ENCODE measurements around the gene PZP. TPM values are rescaled to one million over a fixed set of nuclear protein-coding genes. Genes with fewer than 3 reads are reported as not detected.

The PZP gene
- total and polyA plus RNA-seq, 8 donors, result 0.13 TPM; not detected in 7

DNA sequence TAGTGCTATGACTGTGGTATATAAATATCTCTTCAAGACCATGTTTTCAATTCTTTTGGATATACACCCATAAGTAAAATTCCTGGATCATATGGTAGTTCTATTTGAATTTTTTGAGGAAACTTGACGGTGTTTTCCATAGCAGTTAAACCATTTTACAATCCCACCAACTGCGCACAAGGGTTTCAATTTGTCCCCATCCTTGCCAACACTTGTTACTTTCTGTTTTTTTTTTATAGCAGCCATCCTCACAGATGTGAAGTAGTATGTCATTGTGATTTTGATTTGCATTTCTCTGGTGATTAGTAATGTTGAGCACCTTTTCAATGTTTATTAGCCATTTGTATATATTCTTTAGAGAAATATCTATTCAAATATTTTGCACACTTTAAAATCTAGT is 78.0 kb downstream of the PZP start:
- intact Hi-C loops (cut with DNase I; ENCODE audit: low total_unique reads), result no loop called here
- Histone ChIP-seq H3K27me3 (no peaks in the 10 kb centered on the region), H3K27ac (no peak overlapping the region), H3K9me3 (no peaks in the 10 kb centered on the region), H3K4me3 (no peak overlapping the region), H3K36me3 (no peaks in the 10 kb centered on the region), H3K4me1 (peaks cover 0 to 5% (median 0%) of the 10 kb centered on the region in 4 donors)
- TF ChIP-seq POLR2AphosphoS5 (IDR thresholded peaks at IDR 0.05), result no peak
- TF ChIP-seq, protein P1, sequence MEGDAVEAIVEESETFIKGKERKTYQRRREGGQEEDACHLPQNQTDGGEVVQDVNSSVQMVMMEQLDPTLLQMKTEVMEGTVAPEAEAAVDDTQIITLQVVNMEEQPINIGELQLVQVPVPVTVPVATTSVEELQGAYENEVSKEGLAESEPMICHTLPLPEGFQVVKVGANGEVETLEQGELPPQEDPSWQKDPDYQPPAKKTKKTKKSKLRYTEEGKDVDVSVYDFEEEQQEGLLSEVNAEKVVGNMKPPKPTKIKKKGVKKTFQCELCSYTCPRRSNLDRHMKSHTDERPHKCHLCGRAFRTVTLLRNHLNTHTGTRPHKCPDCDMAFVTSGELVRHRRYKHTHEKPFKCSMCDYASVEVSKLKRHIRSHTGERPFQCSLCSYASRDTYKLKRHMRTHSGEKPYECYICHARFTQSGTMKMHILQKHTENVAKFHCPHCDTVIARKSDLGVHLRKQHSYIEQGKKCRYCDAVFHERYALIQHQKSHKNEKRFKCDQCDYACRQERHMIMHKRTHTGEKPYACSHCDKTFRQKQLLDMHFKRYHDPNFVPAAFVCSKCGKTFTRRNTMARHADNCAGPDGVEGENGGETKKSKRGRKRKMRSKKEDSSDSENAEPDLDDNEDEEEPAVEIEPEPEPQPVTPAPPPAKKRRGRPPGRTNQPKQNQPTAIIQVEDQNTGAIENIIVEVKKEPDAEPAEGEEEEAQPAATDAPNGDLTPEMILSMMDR (IDR thresholded peaks at IDR 0.05), result no peak
- no peak for TF ChIP-seq POLR2A (IDR thresholded peaks at IDR 0.05)
- TF ChIP-seq EP300 (IDR thresholded peaks at IDR 0.05), result no peak
- 43 to 97% (median 72%) methylated on average over 2 of the region's 2 CpGs for WGBS, 5 donors
- DNase-seq, result no peak

DNA sequence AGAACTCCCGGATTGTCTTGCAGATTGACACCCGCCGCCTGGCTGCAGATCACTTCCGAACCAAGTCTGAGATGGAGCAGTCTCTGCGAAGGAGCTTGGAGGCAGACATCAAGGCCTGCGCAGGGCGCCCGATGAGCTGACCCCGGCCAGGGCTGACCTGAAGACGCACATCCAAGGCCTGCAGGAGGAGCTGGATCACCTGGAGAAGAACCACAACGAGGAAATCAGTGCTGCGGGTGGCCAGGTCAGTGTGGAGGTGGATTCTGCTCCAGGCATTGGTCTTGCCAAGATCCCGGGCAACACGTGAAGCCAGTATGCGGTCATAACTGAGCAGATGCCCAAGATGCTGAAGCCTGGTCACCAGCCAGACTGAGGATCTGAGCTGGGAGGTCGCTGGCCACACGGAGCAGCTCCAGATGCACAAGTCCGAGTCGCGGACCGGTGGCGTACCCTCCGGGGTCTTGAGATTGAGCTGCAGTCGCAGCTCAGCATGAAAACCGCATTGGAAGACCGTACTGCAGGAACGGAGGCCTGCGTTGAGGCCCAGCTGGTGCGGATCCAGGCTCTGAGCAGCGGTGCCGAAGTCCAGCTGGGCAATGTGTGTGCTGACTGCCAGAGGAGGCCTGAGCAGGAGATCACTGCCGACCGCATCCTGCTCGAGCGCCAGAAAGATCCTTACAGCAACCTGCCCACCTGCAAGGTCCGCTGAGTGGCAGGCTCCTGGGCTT is 80.1 kb downstream of the PZP start:
- TF ChIP-seq EP300 (IDR thresholded peaks at IDR 0.05) (no peak), POLR2AphosphoS5 (IDR thresholded peaks at IDR 0.05) (no peak), POLR2A (IDR thresholded peaks at IDR 0.05) (no peak)
- TF ChIP-seq, protein P1 (IDR thresholded peaks at IDR 0.05), result no peak
- peaks cover 0 to 20% (median 10%) of the 10 kb centered on the region in 4 donors for H3K4me1 ChIP-seq
- no peak for DNase-seq
- intact Hi-C loops (cut with DNase I; ENCODE audit: low total_unique reads), result no loop called here
- no peaks in the 10 kb centered on the region for H3K9me3 ChIP-seq
- H3K27me3 ChIP-seq, result no peaks in the 10 kb centered on the region
- H3K36me3 ChIP-seq, result no peaks in the 10 kb centered on the region
- H3K4me3 ChIP-seq, result no peak overlapping the region
- 94 to 98% (median 96%) methylated on average over 34 to 36 of the region's 36 CpGs for WGBS, 5 donors
- H3K27ac ChIP-seq, result no peak overlapping the region

DNA sequence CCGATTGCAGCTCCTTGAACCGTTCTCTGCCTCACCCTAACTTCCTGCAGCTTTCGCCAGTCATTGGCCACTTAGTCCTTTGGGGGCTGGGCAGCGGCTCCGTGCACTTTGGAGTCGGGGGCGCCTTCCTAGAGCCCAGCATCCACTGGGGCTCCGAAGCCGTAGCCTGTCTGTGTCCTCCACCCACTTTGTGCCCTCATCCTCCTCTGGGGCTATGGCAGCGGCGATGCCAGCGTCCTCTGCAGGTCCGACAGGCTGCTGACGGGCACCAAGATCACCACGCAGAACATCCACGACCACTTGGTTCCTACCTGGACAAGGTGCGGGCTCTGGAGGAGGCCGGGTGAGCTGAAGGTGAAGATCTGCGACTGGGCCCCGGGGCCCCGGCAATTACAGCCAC is 80.7 kb downstream of the PZP start:
- H3K27ac ChIP-seq, result no peak overlapping the region
- TF ChIP-seq, protein P1 (IDR thresholded peaks at IDR 0.05), result no peak
- TF ChIP-seq EP300 (IDR thresholded peaks at IDR 0.05), result no peak
- H3K9me3 ChIP-seq, result no peaks in the 10 kb centered on the region
- intact Hi-C loops (cut with DNase I; ENCODE audit: low total_unique reads), result no loop called here
- peaks cover 0 to 25% (median 12%) of the 10 kb centered on the region in 4 donors for H3K4me1 ChIP-seq
- 95 to 99% (median 96%) methylated on average over 16 to 21 of the region's 21 CpGs for WGBS, 5 donors
- H3K27me3 ChIP-seq, result no peaks in the 10 kb centered on the region
- no peak overlapping the region for H3K4me3 ChIP-seq
- DNase-seq, result no peak
- no peaks in the 10 kb centered on the region for H3K36me3 ChIP-seq

DNA sequence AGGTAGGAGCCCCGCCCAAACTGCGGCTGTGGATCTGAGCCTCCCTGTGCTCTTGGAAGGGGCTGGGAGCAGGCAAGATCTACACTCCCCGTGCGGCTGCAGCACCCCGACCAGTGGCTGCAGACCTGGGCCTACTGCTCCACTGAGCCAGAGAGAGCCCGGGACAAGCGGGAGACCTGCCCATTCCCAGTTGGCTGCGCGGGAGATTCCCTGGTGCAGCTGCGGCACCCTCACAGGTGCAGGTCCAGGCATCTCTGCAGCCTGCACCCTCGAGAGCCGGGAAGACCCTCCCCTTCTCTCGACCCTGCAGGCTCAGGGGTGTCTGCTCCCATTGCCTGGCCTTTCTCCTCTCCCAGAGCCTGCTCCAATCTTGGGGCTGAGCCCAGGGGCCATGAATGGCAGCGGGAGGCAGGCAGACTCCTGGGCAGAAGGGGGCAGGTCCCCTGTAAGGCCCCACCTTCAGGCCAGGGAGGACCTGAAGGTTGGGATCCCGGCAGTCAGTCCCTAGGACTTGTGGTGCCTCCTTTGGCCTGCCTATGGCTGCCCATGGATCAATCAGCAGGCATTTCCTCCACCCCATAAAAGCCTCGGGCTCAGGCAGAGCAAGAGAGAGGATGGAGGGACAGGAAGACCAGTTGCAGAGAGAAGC is 83.7 kb downstream of the PZP start:
- TF ChIP-seq EP300 (IDR thresholded peaks at IDR 0.05) (no peak), POLR2AphosphoS5 (IDR thresholded peaks at IDR 0.05) (no peak), POLR2A (IDR thresholded peaks at IDR 0.05) (no peak)
- TF ChIP-seq, protein P1 (IDR thresholded peaks at IDR 0.05), result no peak
- Histone ChIP-seq H3K4me3 (peak overlapping the region in 1 of 4 donors; percentile 8), H3K9me3 (no peaks in the 10 kb centered on the region), H3K27ac (peak overlapping the region; percentile 18 to 75 (median 56)), H3K4me1 (peaks cover 0 to 41% (median 23%) of the 10 kb centered on the region in 4 donors), H3K27me3 (no peaks in the 10 kb centered on the region), H3K36me3 (no peaks in the 10 kb centered on the region)
- intact Hi-C loops (cut with DNase I; ENCODE audit: low total_unique reads), result no loop called here
- WGBS, 5 donors, result 85 to 94% (median 91%) methylated on average over 5 to 16 of the region's 16 CpGs
- no peak for DNase-seq

Data from stomach (tissue), 9 donors.